Hindlimb muscle (tissue), 1 donor: ENCODE results near the gene ARID5A. TPM values are rescaled to one million over a fixed set of nuclear protein-coding genes. Genes with fewer than 3 reads are reported as not detected.
"Not testable (repeated sequence)": the region's sequence is repeated elsewhere in the genome, so short reads cannot be mapped to it uniquely, and the experiment has no call there.

Source experiments
- DNase-seq: peaks from one replicate; pipeline ENCODE4 v3.0.0-alpha.2; 2013
- polyA plus RNA-seq: library from polyadenylated mRNA; unstranded; fragments of 120-200 nt; gene quantifications from one replicate; pipeline ENCODE4 v1.2.1, GENCODE V29; 2013; ENCODE audit not compliant: insufficient read length

The ARID5A gene, protein sequence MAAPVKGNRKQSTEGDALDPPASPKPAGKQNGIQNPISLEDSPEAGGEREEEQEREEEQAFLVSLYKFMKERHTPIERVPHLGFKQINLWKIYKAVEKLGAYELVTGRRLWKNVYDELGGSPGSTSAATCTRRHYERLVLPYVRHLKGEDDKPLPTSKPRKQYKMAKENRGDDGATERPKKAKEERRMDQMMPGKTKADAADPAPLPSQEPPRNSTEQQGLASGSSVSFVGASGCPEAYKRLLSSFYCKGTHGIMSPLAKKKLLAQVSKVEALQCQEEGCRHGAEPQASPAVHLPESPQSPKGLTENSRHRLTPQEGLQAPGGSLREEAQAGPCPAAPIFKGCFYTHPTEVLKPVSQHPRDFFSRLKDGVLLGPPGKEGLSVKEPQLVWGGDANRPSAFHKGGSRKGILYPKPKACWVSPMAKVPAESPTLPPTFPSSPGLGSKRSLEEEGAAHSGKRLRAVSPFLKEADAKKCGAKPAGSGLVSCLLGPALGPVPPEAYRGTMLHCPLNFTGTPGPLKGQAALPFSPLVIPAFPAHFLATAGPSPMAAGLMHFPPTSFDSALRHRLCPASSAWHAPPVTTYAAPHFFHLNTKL
- polyA plus RNA-seq: 38.2 TPM

DNA sequence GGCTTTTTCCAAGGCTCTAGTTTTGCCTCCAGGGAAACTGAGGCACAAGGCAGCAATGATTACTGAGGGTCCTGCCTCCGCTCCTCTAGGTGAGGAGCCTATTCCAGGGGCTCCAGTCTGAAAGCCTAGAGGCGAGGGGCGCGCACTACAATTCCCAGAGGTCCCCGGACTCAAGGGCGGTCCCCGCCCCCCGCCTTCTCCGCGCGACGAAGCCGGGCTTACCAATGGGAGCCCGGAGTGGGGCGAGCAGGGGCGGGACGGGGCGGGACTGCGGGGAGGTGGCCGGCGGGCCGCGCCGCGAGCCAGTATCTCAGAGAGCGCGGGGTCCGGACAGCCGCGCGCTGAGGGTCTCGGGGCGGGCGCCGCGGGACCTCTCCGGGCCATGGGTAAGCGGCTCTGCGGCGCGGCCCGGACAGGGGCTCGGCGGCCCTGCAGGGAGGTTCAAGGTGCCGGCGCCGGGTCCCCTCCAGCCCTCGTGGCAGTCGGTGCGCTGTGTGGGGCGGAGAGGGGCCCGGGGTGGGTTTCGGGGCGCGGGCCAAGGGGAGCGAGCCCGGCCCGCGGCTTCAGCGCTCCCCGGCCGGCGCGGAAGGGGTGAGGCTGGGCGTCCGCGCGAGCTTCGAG lies at the start of gene ARID5A:
Gene ARID5A (plus strand): TSS at position 308 of the 621 bp plus-strand sequence. CDS start 75 bp downstream, at position 383.
- peak; percentile 92 for DNase-seq

DNA sequence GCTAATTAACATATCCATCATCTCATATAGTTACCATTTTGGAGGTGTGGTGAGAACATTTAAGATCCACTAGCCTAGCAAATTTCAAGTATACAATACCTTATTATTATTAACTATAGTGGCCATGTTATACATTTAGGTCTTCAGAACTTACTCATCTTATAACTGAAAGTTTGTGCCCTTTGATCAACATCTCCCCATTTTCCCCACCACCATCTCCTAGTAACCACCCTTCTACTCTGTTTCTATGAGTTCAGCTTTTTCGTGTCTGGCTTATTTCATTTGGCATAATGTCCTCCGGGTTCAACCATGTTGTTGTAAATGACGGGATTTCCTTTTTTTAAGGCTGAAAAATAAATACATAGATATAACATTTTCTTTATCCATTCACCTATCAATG lies 47.3 kb upstream of the ARID5A start:
- DNase-seq: no peak

DNA sequence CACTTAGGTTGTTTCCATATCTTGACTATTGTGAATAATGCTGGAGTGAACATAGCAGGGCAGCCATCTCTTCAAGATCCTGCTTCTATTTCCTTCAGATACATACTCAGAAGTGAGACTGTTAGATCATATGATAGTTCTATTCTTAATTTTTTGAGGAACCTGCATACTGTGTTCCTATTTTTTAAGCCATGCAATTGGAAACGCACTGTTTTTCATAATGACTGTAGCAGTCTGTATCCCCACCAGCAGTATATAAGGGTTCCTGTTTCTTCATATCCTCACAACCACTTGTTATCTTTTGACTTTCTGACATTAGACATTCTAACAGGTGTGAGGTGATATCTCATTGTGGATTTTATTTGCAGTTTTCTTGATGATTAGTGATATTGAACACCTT lies 46.9 kb upstream of the ARID5A start:
- no peak for DNase-seq

DNA sequence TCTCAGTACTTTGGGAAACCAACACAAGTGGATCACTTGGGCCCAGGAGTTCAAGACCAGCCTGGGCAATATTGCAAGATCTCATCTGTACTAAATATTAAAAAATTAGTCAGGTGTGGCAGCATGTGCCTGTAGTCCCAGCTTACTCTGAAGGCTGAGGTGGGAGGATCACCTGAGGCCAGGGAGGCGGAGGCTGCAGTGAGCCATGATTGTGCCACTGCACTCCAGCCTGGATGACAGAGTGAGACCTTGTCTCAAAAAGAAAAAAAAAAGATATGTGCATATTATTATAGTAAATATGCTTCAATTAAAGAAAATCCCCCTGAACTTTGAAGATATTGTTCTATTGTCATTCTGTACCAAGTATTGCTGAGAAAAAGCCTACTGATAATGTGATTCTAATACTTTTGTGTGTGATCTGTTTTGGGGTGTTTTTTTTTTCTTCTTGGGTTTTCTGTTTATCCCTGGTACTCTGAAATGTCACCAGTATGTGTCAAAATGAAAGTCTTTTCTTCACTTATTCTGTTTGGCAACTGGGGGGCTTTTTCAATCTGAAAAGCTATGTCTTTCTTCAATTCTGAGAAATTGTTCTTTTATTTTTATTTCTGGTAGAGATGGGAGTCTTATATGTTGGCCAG lies 44.6 kb upstream of the ARID5A start:
- no peak for DNase-seq

DNA sequence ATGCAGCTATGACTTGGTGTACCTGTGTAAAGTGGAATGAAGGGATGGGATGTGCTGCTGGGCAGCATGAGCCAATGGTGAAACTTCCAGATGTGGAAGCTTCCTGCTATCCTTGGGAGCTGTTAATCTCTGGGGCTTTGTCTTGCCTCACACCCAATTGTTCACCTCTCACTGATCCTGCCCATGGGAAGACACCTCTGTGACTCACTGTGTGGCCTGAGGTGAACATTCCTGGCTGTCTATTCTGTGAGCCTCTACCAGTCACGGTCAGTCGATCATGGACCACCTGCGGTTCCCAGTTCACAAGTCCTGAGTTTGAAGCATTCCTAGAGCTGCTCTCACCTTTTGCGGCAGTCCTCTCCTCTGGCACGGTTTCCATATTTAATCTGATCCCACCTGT lies 43.5 kb upstream of the ARID5A start:
- no peak for DNase-seq

DNA sequence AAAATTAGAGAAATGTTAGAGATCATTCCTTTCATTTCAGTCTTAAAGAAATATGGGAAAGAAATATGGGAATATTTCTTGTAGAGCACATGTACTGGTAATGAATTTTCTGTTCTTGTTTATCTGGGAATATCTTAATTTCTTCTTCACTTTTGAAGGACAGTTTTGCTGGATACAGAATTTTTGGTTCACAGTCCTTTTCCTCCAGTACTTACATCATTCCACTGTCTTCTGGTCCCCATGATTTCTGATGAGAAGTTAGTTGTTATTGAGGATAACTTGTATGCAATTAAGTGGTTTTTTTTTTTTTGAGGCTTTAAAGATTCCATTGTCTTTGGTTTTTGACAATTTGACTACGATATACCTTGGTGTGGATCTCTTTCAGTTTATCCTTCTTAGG lies 42.4 kb upstream of the ARID5A start:
- DNase-seq: no peak

DNA sequence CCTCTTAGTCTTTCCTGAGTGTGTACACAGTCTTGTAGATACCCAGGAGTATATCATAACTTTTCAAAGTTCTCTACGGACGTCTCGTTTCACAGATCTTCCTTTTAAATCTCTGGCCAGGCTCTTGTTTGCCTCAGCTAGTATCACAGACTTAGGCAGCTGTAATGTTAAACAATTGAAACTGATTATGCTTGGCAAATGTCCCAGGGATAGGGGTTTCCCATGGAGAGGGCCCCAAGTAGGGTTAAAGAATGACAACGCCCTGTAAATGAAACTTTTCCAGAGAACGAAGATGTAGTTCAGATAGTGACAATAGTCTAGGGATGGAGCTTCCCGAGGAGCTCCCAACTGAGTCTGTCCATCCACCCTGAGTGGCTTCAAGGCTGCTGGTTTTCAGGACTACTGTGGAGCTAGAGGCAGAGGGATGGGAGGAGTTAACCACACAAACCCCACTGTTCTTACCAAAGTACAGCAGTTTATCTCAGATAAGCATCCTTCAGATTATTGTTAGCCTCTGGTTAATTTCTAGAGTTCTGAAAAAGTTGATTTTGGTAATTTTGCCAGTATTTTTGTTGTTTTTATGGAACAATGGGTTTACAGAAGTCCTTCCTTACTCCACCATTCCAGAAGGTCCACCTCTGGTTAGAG lies 40.4 kb upstream of the ARID5A start:
- no peak for DNase-seq

DNA sequence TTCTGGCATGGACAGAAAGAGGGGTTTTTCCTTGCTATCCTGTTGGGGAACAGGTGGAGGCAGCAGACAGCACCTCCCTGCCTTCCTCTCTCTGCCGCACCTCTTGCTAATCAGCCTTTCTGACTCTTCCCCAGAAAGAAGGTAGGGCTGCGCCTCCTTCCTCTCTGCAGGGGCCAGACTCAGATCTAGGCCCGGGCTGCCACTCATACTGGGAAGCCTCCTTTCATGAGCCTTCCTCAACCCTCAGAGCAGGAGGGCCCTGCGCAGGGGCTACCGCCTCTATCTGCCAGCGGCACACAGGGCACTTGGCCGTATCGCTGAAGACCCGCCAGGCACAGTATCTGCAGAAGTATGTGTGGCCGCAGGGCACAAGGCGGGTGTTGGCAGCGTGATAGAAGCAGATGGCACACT lies 38.5 kb upstream of the ARID5A start:
- no peak for DNase-seq

DNA sequence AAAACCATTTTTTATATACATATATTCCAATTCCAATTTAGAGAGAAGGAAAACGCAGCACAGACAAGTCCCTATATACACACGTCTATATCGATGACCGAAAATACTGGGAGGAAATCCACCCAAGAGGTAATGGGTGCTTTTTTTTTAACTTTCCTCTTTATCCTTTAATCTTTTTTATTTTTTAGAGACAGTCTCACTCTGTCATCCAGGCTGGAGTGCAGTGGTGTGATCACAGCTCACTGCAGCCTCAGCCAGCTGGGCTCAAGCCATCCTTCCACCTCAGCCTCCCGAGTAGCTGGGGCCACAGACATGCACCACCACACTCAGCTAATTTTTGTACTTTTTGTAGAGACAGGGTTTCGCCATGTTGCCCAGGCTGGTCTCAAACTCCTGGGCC lies 37.9 kb upstream of the ARID5A start:
- not testable (repeated sequence) for DNase-seq

DNA sequence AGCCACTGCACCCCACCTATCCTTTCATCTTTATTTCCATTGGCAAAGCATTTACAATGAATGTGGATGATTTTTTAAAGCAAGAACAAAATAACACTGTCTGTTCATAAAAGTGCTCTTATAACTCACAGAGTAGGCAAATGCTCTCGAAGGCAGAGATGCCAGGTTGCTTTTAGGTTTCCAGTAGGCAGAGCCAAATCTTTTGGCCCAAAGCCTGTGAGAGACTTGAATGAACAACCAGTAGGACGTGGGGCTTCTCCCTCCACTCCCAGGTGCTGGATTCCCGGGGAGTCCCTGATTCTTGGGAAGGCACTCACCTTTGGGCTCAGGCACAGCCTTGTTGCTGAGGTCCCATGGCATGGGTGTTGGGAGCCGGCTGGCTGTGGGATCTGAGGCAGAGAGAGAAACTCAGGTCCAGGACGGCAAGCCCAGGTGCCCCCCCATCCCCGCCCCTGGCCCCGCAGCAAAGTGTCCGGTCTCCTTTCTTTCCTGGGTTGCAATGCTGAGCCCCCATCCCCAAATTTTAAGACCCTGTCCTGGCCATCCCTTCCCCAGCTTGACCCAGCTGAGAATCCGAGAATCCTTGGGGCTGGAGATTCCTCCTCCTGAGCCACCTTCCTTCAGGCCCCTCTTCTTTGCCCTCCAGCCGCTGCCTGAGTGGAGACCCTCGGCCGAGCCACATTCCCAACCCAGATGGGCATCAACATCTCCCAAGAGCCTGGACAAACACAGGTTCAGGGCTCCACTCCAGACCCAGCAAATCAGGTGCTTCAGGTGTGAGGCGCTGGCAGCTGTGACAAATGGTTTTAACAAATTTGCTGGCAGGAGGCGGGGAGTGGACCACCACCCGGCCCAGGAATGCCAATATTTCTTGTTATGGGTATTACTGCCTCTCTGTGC lies 37.2 kb upstream of the ARID5A start:
- DNase-seq: no peak

DNA sequence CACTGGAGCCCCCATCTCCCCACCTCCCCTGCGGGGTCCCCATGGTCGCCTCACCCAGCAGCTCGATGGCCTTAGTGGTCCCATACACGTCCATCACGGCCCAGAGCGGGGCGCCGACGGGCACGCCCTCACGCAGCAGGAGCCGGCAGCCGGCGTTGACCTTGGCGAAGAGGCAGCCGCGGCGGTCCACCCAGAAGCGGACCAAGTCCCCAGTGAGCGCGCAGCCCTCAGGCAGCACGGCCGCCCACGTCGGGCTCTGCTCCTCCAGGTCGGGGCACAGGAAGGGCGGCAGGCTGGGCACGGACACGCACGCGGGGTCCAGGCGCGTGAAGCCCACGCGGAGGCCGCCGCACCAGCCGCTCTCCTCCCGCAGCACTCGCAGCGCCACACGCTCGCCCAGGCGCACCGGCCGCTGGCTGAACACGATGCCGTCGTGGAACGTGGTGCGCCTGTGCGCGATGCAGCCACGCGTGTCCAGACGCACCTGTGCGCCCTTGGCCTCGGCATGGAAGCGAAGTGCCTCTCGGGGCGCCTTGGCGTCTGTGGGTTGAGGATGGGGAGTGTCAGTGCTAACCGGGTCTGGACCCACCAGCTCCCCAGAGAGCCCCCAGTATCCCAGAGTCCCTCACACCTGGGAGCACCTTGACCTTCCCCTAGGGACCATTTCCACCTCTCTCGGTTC lies 36.0 kb upstream of the ARID5A start:
- no peak for DNase-seq

DNA sequence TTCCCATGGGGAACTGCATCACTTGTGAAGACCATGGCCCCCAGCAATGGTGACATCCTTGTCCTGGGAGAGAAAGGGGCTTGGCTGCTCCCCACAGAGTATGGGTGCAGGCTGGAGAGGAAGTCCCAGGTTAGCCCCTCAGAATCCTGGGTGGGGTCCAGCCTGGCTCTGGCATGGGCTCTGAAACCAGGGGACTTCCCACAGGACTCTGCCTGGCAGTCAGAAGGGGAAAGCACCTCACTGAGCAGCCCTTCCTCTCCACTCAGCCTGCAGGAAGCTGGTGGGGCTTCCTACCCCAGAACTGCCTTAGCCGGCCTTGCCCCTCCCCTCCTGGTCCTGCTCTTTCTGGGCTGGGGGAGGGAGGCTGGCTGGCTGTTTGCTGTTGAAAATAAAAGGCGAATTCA lies 35.1 kb upstream of the ARID5A start:
- DNase-seq: no peak

DNA sequence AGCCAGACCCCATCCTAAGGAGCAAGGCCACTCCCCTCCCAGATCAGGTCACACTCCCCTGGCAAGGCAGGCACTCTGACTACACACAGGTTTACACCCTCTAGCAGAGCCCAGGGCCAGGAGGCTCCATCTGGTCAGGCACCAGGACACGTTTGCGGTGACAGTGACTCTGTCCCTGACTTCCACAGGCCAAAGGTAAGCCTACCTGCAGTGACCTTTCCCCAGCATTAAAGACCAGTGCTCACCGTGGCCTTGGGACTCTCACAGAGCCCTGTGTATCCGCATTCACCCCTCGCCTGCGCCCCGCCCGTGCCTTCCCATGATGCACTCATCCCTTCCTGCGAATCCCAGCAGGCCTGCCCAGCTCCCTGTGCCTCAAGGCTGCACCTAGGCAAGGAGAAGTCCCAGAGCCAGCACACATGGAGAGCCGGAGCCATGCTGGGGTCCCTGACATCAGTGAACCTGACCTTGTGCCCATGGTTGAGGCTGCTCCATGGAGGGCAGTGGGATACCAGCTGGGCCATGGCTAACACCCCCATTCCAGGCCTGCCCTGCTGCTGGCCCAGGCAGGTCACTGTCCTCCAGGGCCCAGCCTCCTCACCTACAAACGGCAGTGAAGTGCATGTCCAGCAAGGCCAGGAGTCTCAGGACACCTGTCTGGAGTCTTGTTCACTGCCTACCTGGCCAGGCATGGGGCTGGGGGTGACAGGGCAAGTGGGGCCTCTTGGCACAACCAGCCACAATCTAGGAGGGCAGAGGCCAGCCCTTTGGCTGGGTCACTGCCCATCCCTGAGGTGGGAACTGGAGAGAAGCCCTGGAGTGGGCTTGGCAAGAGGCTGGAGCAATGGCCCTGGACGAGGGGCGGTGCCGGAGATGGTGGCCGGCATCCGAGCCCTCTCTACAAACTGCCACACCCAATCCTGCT lies 34.4 kb upstream of the ARID5A start:
- no peak for DNase-seq

DNA sequence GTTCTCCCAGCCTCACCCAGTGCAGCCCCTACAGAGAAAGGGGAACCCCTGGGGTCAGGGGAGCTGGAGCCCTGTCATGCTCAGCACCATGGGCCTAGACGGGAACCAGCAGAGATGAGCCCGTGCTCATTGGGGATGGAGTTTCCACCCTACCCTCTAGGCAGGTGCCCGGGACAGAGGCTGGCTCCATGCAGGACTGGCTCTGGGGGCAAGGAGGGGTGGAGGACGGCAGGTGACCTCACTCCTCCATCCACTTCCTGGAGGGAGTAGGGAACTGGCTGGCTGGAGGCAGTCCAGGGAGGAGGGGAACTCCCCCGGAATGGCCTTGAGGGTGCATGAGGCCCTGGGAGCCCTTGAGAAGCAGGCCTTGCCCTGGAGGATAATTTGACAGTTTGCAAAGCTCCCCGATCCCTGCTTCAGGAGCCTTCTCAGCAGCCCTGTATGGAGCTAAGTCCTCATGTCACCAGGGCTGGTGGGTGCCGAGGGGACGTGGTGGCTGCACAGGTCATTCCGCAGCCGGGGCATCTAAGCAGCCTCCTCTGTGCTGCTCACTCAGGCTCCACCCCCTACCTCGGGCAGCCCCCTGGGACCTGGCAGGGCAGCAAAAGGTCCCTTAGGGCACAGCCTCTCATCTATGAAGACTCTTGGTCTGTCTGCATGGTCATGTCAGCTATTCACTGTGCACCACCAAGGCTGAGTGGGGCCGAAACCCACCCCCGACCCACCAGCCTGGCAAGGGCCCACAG lies 33.5 kb upstream of the ARID5A start:
- DNase-seq: no peak

DNA sequence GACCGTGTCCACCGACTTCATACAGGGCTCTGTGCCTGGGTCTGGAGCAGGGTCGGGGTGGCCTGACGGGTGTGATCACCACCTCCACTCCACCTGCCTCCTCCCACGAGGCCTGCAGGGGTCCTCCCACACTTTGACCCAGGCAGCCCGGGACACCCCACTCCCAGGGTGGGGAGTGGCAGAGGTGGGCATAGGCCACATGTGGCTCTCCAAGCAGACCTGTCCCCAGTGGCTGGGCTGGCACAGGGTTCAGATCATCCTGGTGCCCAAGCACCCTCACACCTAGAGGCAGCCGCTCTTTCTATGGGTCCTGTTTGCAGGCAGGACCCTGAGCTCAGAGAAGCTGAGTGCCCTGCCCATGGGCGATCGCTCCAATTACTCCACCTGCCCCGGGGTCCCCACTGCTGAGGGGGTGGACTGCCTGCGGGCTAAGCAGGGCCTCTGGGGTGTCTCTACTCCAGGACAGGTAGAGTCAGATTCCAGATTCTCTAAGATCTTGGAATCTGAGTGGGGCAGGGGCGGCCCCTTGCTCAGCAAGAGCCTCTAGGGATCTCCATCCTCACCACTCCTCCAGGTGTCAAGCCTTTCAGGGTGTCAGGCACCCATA lies 32.8 kb upstream of the ARID5A start:
- DNase-seq: no peak

DNA sequence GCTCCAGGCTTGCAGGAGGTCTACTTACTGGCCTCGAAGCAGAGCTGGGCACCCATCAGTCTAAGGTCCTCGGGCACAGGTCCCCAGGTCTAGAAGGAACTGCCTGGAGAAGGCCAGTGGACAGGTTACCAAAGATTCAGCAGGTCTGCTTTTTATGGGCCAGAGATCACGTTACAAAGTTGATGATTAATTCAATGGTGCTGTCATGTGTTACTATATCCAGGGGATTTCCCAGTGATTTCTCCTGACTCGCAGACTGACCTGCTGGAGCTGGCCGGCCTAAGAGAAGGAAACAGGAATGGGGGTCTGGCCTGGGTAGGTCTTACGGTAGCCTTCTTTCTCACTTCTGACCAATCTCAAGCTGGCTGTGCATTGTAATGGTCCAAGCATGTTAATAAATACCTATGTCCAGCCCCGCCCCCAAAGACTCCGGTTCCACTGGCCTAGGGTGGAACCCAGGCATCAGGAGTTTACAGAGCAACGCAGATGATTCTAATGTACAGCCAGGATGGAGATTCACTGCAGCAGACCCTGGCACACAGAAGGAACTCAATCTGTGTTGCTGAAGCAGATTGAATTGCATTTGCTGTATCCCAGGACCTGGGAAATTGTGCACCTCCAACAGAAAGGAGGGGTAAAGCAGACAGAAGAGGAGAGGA lies 31.2 kb upstream of the ARID5A start, which contains the start of gene NEURL3:
Gene NEURL3 (minus strand): TSS at position 127 of the 659 bp plus-strand sequence. CDS start 71 bp downstream, at position 56.
- no peak for DNase-seq

DNA sequence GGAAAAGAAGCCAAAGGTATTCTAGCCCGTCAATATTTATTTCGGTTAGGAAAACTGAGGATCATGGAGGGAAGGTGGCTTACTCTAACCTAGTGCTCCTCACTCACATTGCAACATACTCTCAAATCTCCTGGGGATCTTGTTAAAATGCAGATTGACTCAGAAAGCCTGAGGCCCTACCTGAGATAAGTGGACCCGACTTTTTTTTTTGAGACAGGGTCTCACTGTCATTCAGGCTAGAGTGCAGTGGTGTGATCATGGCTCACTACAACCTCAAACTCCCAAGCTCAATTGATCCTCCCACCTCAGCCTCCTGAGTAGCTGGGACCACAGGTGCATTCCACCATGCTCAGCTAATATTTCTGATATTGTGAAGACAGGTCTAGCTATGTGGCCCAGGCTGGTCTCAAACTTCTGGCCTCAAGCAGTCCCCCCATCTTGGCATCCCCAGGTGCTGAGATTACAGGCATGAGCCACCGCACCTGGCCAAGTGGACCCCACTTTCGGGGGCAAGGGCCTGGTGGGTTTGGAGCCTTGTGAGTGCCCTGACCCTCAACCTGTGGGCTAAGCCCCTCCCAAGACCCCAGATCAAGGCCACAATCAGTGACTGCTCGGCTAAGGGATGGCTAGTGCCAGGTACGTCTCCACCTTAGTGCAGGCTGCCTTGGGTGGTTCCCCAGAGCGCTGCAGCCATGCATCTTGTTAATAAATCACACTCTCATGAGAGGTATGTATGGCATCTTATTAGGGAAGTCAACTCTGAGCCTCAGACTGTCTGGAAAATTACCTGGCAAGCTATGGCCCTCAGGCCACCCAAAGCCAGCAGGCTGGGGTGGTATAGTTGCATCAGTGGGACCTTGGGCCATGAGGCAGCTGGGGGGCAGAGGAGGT lies 30.3 kb upstream of the ARID5A start:
- no peak for DNase-seq
